NCI-H345 (cell line): Measurements from ENCODE around the gene GIT2.
"Not testable (repeated sequence)": the region's sequence is repeated elsewhere in the genome, so short reads cannot be mapped to it uniquely, and the experiment has no call there.

Experiments
- DNase-seq: peaks from one replicate; lab custom pipeline; 2025; lab: John Stamatoyannopoulos, UW

The GIT2 gene

GRCh38 chr12:109995686-109996482 is at the start of gene GIT2:
Gene GIT2, minus strand, starts transcription at chr12:109996368. Its CDS starts 144 bp downstream, at chr12:109996224.
- peak; percentile 94 for DNase-seq

GRCh38 chr12:110042264-110042663 is 46.1 kb upstream of the GIT2 start:
- peak; percentile 86 for DNase-seq

- DNase-seq = peak; percentile 21
Measured at GRCh38 chr12:110039085-110039807, 43.1 kb upstream of the GIT2 start.

GRCh38 chr12:110038741-110039084 is 42.5 kb upstream of the GIT2 start:
- no peak for DNase-seq

GRCh38 chr12:110037315-110037714 is 41.1 kb upstream of the GIT2 start:
- DNase-seq = no peak

- DNase-seq = no peak
Measured at GRCh38 chr12:110035534-110036104, 39.5 kb upstream of the GIT2 start.

- DNase-seq = no peak
Measured at GRCh38 chr12:110033888-110034287, 37.7 kb upstream of the GIT2 start.

- no peak for DNase-seq
Measured at GRCh38 chr12:110029290-110029815, 33.2 kb upstream of the GIT2 start.

GRCh38 chr12:110028323-110028722 is 32.2 kb upstream of the GIT2 start:
- DNase-seq = no peak

- no peak for DNase-seq
Measured at GRCh38 chr12:110024051-110024450, 27.9 kb upstream of the GIT2 start.

- no peak for DNase-seq
Measured at GRCh38 chr12:110023059-110023980, 27.2 kb upstream of the GIT2 start.

GRCh38 chr12:110020956-110021355 is 24.8 kb upstream of the GIT2 start:
- no peak for DNase-seq

GRCh38 chr12:110015132-110015531 is 19.0 kb upstream of the GIT2 start:
- no peak for DNase-seq

GRCh38 chr12:110012659-110013058 is 16.5 kb upstream of the GIT2 start:
- no peak for DNase-seq

GRCh38 chr12:110012137-110012536 is 16.0 kb upstream of the GIT2 start:
- DNase-seq = no peak

GRCh38 chr12:110010853-110011723 is 14.9 kb upstream of the GIT2 start:
- no peak for DNase-seq

- not testable (repeated sequence) for DNase-seq
Measured at GRCh38 chr12:110008681-110009398, 12.7 kb upstream of the GIT2 start.

- DNase-seq = no peak
Measured at GRCh38 chr12:110007881-110008280, 11.7 kb upstream of the GIT2 start.

- DNase-seq = no peak
Measured at GRCh38 chr12:110006115-110006514, 9.9 kb upstream of the GIT2 start.
